HG03060 (cell line): ENCODE measurements around the gene CIAO3.
"Not testable (repeated sequence)": the region's sequence is repeated elsewhere in the genome, so short reads cannot be mapped to it uniquely, and the experiment has no call there.

Experiments used
- ATAC-seq: cut with Tn5 transposase; IDR thresholded peaks from one replicate; pipeline ENCODE4 v1.9.1; 2021; ENCODE audit warnings: low read depth, moderate number of reproducible peaks; ENCODE audit not compliant: unreplicated experiment

Gene CIAO3

DNA sequence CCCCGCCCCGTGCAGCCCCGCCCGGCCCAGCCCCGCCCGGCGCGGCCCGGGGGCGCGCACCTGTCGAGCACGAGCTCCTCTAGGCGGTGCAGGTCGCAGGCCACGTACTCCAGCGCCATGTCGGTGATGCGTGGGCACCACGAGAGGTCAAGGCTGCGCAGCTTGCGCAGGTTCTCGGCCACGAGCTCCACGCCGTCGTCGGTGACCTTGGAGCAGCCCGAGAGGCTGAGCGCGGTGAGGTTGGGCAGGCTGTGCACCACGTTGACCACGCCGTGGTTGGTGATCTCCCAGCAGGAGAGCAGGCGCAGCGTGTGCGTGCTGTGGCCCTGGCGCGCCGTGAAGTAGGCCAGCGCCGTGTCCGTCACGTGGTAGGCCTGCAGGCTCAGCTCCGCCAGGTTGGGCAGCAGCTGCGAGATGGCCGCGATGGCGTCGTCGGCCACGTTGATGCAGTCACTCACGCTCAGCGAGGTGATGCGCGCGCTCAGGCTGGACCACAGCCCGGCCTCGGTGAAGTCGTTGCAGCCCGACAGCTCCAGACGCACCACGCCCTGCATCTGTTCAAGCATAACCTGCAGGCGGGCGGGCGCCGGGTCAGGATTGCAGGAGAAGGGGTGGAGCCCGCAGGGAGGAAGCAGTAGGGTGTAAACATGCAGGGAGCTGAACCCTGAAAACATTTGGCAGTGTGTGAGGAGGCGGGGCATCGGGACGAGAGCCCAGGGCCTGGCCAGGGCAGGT, 45.3 kb downstream of the CIAO3 start:
- ATAC-seq, result no peak

DNA sequence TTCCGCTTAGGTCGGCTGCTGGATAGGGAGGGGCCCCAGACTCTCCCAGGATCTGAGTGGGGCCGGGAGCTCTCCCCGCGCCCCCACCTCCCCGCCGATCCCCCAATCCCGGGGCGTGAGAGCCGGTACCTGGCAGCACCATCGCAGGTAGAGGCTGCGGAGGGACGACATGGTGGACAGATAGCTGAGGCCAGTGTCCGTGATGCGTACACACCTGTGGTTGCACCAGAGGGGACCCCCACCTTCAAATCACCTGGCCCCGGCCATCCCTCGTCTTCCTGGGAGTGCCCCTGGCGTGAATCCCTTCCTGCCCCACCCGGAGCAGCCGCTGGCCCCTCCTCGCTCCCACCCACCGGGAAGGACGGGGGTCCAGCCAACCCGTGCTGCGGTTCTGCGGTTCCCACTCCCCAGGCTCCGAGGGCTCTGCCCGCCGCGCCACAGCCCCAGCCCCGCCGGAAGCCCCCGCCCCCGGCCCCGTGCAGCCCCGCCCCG, 45.9 kb downstream of the CIAO3 start:
- no peak for ATAC-seq

DNA sequence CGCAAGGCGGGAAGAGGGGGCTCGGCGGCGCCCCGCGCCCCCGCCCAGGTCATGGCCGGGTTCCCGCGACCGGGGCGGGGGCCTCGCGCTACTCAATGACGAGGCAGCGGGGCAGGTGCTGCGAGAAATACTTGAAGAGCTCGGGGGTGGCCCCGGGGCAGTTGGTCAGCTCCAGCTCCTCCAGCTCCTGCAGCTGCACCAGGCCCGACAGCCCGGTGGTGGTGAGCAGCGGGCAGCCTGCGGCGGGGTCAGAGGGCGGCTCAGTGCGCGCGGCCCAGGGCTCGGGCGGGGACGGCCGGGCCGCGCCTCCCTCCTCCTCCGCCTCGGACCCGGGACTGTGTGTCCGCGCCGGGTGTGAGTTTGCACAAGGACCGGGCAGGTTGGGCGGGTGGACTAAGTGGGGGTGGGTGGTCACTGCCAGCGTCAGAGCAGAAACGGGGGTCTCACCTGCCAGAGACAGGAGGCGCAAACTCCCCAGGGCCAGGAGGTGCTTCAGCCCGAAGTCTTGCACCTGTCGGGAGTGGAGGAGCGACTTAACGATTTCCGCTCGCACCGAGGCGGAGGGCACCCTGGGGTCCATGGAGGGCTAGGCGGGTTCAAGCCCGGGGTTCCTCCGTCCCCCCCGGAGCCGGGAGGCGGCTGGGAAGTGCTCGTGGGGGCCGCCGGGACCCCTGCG, 46.5 kb downstream of the CIAO3 start:
- no peak for ATAC-seq

DNA sequence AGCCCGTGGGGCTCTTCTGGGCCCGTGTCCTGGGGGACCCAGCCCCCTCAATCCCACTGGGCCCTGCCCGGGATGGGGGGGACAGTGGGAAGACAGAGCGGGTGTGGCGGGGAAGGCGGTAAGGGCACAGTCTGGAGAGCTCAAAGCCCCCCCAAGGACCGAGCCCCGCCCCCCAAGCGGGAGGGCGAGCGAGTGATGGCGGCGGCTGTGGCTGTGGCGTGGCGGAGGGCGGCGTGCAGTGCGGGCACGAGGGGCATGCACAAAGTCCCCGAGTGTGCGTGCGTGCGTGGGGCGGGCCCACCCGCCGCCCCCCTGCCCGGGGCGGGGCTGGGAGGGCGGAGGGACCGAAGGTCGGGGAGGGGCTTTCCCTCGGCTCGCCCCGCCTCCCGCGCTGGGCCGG, 47.0 kb downstream of the CIAO3 start:
- ATAC-seq, result no peak

DNA sequence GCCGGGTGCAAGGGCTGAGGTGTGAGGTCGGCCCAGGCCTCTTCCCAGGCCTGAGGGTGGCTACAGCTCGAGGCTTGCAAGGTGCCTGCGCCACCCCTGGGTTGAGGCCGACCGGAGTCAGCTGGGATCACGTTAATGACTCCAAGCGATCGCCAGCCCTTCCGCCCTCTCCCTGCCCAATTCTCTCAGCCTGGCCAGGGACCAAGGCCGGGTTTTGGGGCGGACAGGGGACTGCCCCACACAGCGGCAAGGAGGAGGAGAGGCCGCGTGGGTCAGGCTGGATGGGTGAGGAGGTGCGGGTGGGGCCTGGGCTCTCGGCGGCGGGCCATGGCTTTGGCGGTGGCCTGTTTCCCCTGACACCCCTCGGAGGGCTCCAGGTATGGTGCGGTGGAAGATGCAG, 47.4 kb downstream of the CIAO3 start:
- ATAC-seq, result no peak

DNA sequence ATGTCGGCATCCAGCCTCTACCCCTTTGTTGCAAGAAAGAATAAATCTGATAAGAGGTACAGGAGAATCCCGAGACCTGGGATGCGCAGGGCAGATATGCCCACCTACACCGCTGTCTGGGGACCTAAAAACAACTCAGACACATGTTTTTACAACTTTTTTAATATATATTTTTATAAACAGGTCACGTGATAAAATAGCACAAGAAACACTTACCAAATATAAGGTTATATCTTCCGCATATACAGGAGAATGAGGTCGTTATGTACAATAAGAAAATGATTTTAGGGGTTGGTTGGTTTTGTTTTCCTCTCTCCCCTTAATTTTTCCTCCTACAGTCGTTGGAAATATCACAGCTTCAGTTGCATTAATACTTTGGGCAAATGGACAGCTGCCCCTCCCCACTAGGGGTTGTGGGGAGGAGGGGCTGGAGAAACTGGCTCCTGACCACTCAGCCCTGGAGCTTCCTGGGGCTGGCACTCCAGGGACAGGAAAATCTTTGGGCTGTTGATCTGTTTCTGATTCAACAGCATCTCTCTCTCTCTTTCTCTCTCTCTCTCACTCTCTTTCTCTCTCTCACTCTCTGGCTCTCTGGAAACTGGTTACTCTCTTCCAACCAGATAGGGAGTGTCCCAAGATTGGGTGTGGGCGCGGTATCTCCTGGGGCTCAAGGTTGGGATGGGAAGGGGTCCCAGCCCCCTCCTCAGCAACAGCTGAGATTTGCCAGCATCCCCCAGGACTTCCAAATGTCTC, 48.3 kb downstream of the CIAO3 start:
- no peak for ATAC-seq

DNA sequence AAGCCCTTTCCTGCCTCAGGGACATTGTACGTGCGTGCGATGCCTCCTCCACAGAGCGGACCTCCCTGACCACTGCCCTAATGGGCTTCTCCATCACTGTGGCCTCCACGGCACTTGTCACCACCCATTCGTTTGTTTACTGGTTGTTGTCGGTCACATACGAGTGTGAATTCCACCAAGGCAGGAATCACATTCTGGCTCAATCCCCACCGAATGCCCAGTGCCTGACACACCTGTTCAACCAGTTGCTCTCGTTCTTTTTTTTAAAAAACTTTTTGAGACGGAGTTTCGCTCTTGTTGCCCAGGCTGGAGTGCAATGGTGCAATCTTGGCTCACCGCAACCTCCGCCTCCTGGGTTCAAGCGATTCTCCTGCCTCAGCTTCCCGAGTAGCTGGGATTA, 49.6 kb downstream of the CIAO3 start:
- not testable (repeated sequence) for ATAC-seq

DNA sequence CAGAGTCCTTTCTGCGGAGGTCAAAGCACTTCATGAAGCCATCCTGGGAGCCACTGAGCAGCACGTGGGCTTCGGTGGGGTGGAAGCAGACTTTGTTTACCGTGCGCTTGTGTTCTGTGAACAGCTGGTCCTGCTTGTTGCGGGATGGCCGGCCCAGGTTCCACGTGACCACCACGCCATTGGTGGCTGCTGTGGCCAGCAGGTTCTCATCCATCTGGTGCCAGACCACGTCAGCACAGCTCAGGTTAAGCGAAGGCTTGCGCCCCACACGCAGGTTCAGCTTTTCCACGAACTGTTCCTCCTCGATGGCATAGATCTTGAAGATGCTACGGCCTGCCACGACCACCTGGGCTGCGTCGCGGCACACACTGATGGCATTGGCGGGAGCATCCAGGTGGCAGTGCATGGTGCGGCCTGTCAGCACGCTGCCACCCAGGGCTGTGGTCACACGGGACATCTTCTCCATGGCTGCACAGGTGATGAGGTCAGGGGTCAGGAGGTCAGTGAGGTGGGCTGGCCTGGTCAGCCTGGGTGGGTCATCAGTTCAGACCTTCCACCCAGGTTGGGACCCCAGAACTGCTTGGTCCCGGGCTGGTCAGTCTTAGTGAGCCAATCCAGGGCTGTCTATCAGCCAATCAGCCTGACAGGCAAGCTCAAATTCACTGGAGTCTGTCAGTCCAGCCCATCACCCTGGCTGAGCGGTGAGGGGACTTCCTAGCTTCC, 51.5 kb downstream of the CIAO3 start:
- ATAC-seq, result no peak

DNA sequence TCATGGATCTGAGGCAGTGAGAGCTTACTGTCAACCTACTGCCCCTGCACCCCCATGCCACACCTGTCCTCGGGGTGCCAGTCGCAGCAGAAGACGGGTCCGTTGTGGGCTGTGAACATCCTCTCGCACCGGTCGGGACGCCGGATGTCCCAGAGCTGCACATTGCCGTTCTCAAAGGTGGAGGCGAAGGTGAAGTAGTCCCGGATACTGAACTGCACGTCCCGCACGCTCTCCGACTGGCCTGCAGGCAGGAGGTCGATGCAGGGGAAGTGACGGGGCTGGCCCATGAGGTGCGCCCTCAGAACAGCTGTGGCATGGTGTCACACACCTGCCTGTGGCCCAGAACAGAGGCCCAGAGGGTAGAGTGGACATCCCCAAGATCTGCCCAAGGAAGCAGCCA, 53.3 kb downstream of the CIAO3 start:
- no peak for ATAC-seq

DNA sequence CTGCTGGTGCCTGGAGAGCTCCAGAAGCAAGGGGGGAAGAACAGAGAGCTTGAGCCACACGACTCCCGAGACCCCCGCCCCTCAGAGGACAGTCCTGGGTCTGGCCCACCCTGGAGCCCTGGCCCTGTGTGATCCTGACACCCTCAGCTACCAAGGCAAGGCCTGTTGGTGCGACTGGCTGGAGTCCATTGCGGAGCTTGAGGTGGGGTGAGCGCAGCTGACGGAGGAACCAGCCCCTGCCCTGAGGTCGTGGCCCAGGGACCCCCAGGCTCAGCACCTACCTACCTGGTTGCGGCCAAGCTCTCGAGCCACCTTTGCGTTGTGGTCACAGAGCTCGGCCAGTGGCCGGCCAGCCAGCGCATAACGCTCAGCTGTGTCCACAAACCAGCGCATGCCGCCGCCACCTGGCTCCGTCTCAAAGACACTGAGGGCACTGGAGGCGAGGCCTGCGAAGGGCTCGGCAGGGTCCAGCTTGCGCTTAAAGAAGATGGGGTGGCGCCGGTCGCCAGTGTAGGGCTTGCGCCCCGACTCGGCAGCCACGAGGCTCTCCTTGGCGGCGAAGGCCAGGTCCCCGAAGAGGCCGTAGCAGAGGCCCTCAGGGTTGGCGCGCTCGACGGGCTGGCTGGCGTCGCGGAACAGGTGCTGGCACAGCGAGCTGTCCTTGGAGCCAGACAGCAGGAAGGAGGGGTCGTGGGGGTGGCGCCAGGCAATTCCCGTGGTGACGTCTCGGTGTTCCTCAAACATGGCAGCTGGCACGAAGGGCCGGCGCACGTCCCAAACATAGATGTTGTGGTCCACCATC, 54.1 kb downstream of the CIAO3 start:
- no peak for ATAC-seq

DNA sequence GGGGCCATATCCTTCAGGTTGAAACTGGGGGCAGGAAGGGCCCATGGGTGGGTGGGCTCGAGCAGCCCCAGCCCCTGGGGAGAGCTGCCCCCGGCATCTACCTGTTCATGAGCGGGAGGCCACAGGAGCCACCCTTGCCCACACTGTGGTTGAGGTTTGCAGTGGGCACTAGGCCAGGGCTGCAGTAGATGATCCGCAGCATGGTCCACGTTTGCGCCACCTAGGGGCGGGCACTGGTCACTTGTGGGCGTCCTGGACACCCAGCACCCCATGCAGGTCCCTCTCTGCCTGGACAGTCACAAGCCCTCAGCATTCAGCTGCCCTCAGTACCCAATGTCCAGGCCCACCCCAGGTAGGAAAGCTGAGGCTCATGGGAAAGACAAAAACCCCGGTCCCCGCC, 54.8 kb downstream of the CIAO3 start:
- ATAC-seq, result no peak

DNA sequence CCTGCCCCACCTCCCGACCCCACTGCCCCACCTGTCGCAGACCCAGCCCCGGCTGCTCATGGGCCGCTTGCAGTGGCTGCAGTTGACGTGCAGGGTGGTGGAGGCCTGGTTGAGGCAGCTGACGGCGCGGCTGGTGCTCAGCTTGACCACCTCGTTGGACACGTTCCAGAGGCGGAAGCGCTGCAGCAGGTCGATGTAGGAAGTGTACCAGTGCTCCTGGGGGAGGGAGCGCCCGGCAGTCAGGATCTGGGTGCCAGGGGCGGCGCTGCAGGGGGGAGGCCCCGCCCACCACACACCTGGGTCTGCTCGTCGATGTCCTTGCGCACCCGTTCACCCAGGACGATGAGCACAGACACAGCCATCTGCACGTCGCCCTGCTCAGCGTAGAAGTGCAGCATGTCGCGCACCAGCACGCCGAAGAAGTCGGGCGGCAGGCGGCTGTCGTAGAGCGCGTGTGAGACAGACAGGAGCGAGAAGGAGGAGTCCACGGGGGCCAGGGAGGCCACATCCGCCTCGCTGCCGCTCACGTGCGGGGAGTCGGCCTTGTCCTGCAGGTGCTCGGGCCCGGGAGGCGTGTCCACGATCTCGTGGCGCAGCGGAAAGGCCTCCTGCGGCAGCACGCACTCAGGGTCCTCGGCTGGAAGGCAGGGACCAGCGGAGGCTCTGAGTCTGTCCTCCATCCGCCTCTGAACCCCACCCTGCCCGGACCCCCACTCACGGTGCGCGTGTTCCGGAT, 55.7 kb downstream of the CIAO3 start:
- no peak for ATAC-seq

DNA sequence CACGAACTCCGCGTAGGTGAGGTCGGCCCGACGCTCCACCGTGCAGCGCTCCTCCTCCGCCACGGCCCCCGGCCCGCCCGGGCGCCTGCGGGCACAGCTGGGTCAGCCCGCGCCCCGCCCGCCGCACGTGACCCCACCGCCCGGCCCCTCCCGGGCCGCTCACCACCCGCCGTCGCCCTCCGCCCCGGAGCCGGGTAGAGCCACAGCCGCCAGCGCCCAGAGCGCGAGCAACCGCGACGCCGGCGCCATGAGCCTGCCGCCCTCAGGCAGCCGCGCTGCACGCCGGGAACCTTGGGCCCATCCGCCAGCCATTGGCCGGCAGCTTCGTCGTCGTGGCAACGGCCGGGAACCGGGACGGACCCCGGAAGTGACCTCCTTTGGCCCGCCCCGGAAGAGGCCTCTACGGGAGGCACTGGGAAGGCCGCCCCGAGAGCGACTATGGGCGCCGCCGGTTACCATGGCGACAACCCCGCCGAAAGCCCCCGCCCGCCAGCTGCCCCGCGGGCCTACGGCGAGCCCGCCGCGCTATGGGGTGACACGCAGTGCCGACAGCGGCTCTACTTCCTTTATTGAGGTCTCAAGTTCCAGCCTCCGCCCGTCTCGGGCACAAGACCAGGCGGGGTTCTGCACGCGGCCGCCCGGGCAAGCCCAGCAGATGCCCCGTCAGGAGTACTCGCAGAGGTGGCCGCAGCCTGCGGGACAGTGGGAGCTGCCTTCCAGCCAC, 56.6 kb downstream of the CIAO3 start, which contains the start of gene JMJD8:
TSS of gene JMJD8 (minus strand) at position 264 of the 724 bp plus-strand sequence. CDS start at position 249, 15 bp downstream.
- ATAC-seq, result no peak

DNA sequence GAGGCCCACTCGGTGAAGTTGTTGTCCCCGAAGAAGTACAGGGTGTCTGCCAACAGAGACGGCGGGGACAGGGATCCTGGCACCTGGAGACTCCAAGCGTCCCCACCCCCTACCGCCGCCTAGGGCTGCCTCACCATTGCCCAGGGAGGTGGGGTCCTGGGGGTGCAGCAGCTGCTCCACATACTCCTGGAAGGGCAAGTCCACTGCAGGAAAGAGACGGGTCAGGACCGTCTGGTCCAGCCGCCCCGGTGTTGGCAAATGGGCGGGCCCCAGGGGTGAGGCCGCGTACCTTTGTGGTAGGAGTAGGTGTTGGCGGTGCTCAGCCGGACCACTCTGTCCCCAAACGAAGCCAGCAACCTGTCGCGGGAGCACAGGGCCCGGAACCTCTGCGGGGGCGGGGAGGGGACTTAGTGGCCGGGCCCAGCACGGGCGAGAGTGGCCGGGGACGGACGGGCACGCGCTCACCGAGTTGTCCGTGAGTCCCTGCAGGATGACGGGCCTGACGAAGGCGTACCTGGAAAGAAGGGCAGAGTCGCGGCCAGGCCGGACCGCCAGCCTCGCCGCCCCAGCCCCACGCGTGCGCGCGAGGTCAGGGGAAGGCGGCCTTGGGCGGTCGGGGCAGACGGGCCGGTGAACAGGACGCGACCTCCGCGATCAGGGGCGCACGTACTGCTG, 57.3 kb downstream of the CIAO3 start:
- no peak for ATAC-seq

DNA sequence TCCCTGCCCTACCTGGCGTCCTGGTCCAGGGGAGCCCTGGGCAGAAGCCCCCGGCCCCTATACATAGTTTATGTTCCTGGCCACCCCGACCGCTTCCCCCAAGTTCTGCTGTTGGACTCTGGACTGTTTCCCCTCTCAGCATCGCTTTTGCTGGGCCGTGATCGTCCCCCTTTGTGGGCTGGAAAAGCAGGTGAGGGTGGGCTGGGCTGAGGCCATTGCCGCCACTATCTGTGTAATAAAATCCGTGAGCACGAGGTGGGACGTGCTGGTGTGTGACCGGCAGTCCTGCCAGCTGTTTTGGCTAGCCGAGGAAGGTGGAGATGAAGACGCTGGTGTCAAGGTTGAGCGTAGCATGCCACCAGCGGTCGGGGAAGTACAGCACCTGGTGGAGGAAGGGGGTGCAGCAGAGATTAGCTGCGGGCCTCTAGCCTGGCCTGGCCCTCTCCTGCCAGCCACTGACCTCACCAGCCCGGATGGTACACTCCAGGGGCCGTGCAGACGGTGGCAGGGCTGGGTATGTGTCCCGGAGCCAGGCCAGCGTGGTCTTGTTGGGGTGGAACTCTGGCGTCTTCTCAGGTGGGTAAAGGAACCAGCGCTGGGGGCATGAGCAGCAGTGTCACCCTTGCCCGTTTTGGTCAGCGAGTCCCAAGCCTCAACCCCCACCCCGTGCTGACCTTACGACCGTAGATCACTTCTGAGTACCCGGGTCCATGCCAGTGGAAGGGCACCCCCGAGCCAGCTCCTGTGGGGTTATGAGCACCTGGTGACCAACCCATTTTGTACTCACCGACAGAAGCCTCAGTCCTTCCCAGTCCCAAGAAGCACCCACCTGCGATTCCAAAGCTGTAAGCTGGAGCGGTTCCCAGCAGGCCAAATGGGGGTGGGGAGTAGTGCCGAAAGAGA, 58.1 kb downstream of the CIAO3 start:
- no peak for ATAC-seq

DNA sequence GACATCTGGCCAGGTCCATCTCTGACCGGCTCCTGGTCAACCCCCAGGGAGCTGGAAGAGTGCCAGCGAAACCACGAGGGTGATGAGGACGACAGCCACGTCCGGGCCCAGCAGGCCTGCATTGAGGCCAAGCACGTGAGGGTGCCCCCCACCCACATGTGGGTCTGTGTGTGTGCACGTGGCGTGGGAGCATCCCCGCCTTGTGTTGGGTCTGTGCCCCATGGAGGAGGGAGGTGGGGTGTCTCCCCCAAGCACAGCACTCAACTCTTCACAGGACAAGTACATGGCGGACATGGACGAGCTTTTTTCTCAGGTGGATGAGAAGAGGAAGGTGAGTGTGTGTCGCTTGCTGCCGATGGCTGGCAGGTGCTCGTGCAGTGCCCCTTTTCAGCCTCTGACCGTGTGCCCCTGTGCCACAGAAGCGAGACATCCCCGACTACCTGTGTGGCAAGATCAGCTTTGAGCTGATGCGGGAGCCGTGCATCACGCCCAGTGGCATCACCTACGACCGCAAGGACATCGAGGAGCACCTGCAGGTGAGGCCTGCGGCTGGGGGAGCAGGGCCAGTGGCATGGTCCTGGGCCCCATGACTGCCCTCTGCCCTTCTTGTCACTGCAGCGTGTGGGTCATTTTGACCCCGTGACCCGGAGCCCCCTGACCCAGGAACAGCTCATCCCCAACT, 58.9 kb downstream of the CIAO3 start:
- ATAC-seq, result no peak
